Measurements from ENCODE around the gene DST. TPM values are rescaled to one million over a fixed set of nuclear protein-coding genes. Genes with fewer than 3 reads are reported as not detected.

Gene DST
- total and polyA plus RNA-seq, 2 donors (not counting 1 experiment from before 2014, with no cell fraction given), result 78.6 to 670 TPM

DNA sequence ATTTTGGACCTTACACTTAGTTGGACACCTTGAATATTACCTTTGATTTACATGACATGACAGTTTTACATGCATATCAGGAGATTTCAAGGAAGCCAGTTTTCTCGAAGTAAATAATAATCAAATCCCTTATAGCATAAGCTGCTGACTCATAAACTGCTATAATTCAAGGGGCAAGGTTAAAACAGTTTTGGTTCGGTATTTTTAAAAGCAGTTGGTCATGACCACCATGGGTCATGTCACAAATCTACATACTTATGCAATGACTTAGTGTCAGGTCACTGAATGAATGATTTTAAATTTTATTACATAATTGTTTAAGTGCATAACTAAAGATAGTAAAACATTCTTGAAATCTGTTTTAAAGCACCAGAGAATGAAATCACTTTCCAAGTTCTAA, 158.0 kb downstream of the DST start:
- H3K4me1 ChIP-seq (ENCODE audit: control insufficient read depth, extremely low read depth, insufficient read depth, low read length), result peaks cover 12% of the 10 kb centered on the region
- H3K79me2 ChIP-seq (ENCODE audit: control insufficient read depth, insufficient read depth, low read length), result no peaks in the 10 kb centered on the region
- no peaks in the 10 kb centered on the region for H3K9me3 ChIP-seq (ENCODE audit: control insufficient read depth, insufficient read depth, low read depth, low read length)
- no peak overlapping the region for H3K9ac ChIP-seq (ENCODE audit: insufficient read depth, low read length)
- no peaks in the 10 kb centered on the region for H4K20me1 ChIP-seq (ENCODE audit: control insufficient read depth, extremely low read depth, insufficient read depth, low read length)
- H3K4me3 ChIP-seq (replicated peaks in 1 of 4; ENCODE audit: control extremely low read depth in 1 of 4, insufficient read depth in 1 of 4, low read depth in 3 of 4, low read length in 4 of 4), result no peak overlapping the region
- H2AFZ ChIP-seq (ENCODE audit: low read length), result no peak overlapping the region
- H3K4me2 ChIP-seq (ENCODE audit: extremely low read depth, insufficient read depth, low read length), result peak overlapping the region; percentile 9
- H3K36me3 ChIP-seq (ENCODE audit: control insufficient read depth, insufficient read depth, low read length), result peaks cover 17% of the 10 kb centered on the region
- no peak for TF ChIP-seq EZH2 (IDR thresholded peaks at IDR 0.05; ENCODE audit: low read length, missing control alignments)
- TF ChIP-seq, protein P1, sequence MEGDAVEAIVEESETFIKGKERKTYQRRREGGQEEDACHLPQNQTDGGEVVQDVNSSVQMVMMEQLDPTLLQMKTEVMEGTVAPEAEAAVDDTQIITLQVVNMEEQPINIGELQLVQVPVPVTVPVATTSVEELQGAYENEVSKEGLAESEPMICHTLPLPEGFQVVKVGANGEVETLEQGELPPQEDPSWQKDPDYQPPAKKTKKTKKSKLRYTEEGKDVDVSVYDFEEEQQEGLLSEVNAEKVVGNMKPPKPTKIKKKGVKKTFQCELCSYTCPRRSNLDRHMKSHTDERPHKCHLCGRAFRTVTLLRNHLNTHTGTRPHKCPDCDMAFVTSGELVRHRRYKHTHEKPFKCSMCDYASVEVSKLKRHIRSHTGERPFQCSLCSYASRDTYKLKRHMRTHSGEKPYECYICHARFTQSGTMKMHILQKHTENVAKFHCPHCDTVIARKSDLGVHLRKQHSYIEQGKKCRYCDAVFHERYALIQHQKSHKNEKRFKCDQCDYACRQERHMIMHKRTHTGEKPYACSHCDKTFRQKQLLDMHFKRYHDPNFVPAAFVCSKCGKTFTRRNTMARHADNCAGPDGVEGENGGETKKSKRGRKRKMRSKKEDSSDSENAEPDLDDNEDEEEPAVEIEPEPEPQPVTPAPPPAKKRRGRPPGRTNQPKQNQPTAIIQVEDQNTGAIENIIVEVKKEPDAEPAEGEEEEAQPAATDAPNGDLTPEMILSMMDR (conservative IDR thresholded peaks at IDR 0.05 in 1 of 2, IDR thresholded peaks at IDR 0.05 in 1 of 2; ENCODE audit: low read depth in 1 of 2, low read length in 2 of 2), result no peak
- H3K27ac ChIP-seq (ENCODE audit: insufficient read depth, low read length), result no peak overlapping the region
- no peaks in the 10 kb centered on the region for H3K27me3 ChIP-seq (ENCODE audit: control insufficient read depth, insufficient read depth, low read length)
- peak; percentile 49 to 74 for DNase-seq (ENCODE audit: low read depth in 2 of 2)

DNA sequence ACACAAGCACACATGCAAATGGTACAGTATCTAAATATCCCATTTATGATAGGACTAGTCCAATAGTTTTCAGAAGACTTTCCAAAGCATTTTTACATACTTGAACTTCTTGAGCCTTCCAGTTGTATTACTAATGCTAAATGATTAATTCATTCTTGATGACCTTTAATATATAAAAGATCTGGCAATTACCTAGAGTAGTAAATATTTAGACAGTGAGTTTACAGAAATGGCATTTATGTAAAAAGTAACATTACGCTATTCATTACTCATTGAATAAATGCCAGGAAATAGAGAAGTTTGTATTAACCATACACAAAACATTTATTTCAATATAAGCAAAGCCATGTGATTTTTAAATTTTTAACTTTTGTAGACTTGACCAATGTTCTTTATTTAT, 158.8 kb downstream of the DST start:
- no peak for TF ChIP-seq EZH2 (IDR thresholded peaks at IDR 0.05; ENCODE audit: low read length, missing control alignments)
- TF ChIP-seq, protein P1 (conservative IDR thresholded peaks at IDR 0.05 in 1 of 2, IDR thresholded peaks at IDR 0.05 in 1 of 2; ENCODE audit: low read depth in 1 of 2, low read length in 2 of 2), result no peak
- Histone ChIP-seq H3K4me3 (replicated peaks in 1 of 4; ENCODE audit: control extremely low read depth in 1 of 4, insufficient read depth in 1 of 4, low read depth in 3 of 4, low read length in 4 of 4) (no peak overlapping the region), H4K20me1 (ENCODE audit: control insufficient read depth, extremely low read depth, insufficient read depth, low read length) (no peaks in the 10 kb centered on the region), H2AFZ (ENCODE audit: low read length) (no peak overlapping the region), H3K27me3 (ENCODE audit: control insufficient read depth, insufficient read depth, low read length) (no peaks in the 10 kb centered on the region), H3K4me1 (ENCODE audit: control insufficient read depth, extremely low read depth, insufficient read depth, low read length) (peaks cover 12% of the 10 kb centered on the region), H3K36me3 (ENCODE audit: control insufficient read depth, insufficient read depth, low read length) (peaks cover 19% of the 10 kb centered on the region), H3K9me3 (ENCODE audit: control insufficient read depth, insufficient read depth, low read depth, low read length) (no peaks in the 10 kb centered on the region), H3K79me2 (ENCODE audit: control insufficient read depth, insufficient read depth, low read length) (peaks cover 1% of the 10 kb centered on the region), H3K27ac (ENCODE audit: insufficient read depth, low read length) (no peak overlapping the region), H3K9ac (ENCODE audit: insufficient read depth, low read length) (no peak overlapping the region), H3K4me2 (ENCODE audit: extremely low read depth, insufficient read depth, low read length) (peak overlapping the region; percentile 44)
- peak; percentile 74 to 84 for DNase-seq (ENCODE audit: low read depth in 2 of 2)

DNA sequence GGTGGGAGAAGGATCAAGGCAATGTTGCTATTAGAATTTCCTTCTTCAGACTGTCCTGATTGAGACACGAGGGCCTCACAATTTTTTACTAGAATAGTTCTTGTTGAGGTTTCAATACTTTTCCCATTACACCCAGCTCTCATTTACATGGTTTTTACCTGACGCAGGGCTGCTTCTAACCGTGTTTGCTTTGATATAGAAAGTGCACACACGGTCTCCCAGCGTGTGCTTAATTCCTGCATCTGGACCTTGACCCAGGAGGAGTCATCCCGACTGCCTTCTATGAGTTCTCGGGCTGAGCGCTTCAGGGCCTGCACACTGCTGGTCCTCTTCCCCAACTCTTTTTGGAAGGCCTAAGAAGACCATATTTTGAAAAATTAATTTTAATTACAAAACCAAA, 160.2 kb downstream of the DST start:
- DNase-seq (ENCODE audit: low read depth in 2 of 2), result no peak
- H3K27me3 ChIP-seq (ENCODE audit: control insufficient read depth, insufficient read depth, low read length), result no peaks in the 10 kb centered on the region
- H3K9ac ChIP-seq (ENCODE audit: insufficient read depth, low read length), result no peak overlapping the region
- no peak overlapping the region for H3K4me3 ChIP-seq (replicated peaks in 1 of 4; ENCODE audit: control extremely low read depth in 1 of 4, insufficient read depth in 1 of 4, low read depth in 3 of 4, low read length in 4 of 4)
- no peak overlapping the region for H3K27ac ChIP-seq (ENCODE audit: insufficient read depth, low read length)
- H3K9me3 ChIP-seq (ENCODE audit: control insufficient read depth, insufficient read depth, low read depth, low read length), result no peaks in the 10 kb centered on the region
- no peak overlapping the region for H3K4me2 ChIP-seq (ENCODE audit: extremely low read depth, insufficient read depth, low read length)
- H3K4me1 ChIP-seq (ENCODE audit: control insufficient read depth, extremely low read depth, insufficient read depth, low read length), result peaks cover 12% of the 10 kb centered on the region
- H3K79me2 ChIP-seq (ENCODE audit: control insufficient read depth, insufficient read depth, low read length), result peaks cover 1% of the 10 kb centered on the region
- H4K20me1 ChIP-seq (ENCODE audit: control insufficient read depth, extremely low read depth, insufficient read depth, low read length), result no peaks in the 10 kb centered on the region
- H2AFZ ChIP-seq (ENCODE audit: low read length), result no peak overlapping the region
- peaks cover 20% of the 10 kb centered on the region for H3K36me3 ChIP-seq (ENCODE audit: control insufficient read depth, insufficient read depth, low read length)
- no peak for TF ChIP-seq EZH2 (IDR thresholded peaks at IDR 0.05; ENCODE audit: low read length, missing control alignments)
- TF ChIP-seq, protein P1 (conservative IDR thresholded peaks at IDR 0.05 in 1 of 2, IDR thresholded peaks at IDR 0.05 in 1 of 2; ENCODE audit: low read depth in 1 of 2, low read length in 2 of 2), result no peak
